ENCODE data around the gene WDR86. TPM values are rescaled to one million over a fixed set of nuclear protein-coding genes. Genes with fewer than 3 reads are reported as not detected.

WDR86 gene
- total and polyA plus RNA-seq, 2 of the 4 experiments (the other 2 are of a cell fraction) = not detected

- POLR2A ChIA-PET (ENCODE audit: unreplicated experiment) = no interaction called here
- 86% methylated on average over 4 of the region's 24 CpGs; no CpG with 5 or more reads in 1 of the 2 experiments for WGBS, 2 experiments (ENCODE audit: extremely low coverage in 2 of 2, insufficient read length in 1 of 2)
- no peak overlapping the region for H3K23ac ChIP-seq (ENCODE audit: low read depth, low read length)
- H3K79me1 ChIP-seq (ENCODE audit: low read depth in 1 of 2, low read length in 2 of 2) = no peaks in the 10 kb centered on the region
- H3K14ac ChIP-seq (replicated peaks; ENCODE audit: low read depth, low read length) = no peak overlapping the region
- CTCF ChIA-PET = no interaction called here
- no peak overlapping the region for H2BK120ac ChIP-seq (ENCODE audit: low read depth, low read length)
- no peak for TF ChIP-seq MXI1 (IDR thresholded peaks at IDR 0.05; ENCODE audit: borderline replicate concordance, low read depth, low read length)
- TF ChIP-seq RAD21 (IDR thresholded peaks at IDR 0.05; ENCODE audit: low read length) = no peak
- TF ChIP-seq POLR2A (IDR thresholded peaks at IDR 0.05; ENCODE audit: low read depth, low read length) = no peak
- TF ChIP-seq, protein P1, sequence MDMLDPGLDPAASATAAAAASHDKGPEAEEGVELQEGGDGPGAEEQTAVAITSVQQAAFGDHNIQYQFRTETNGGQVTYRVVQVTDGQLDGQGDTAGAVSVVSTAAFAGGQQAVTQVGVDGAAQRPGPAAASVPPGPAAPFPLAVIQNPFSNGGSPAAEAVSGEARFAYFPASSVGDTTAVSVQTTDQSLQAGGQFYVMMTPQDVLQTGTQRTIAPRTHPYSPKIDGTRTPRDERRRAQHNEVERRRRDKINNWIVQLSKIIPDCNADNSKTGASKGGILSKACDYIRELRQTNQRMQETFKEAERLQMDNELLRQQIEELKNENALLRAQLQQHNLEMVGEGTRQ (IDR thresholded peaks at IDR 0.05; ENCODE audit: low read depth, low read length) = no peak
- no peak for TF ChIP-seq CHD1 (IDR thresholded peaks at IDR 0.05; ENCODE audit: low read depth, low read length)
- no peak overlapping the region for H3K56ac ChIP-seq (ENCODE audit: extremely low read depth, insufficient read depth, low read length)
- in situ Hi-C loops (cut with MboI; ENCODE audit: low sequenced_read_pairs) (no loop called here), dilution Hi-C loops (cut with HindIII; ENCODE audit: low sequenced_read_pairs, unreplicated experiment) (no loop called here), intact Hi-C loops (cut with micrococcal nuclease) (no loop called here)
- H3K9me3 ChIP-seq (ENCODE audit: control insufficient read depth, insufficient read depth, low read length) = no peaks in the 10 kb centered on the region
- H4K91ac ChIP-seq (ENCODE audit: insufficient read depth, low read depth, low read length) = no peak overlapping the region
- H2BK15ac ChIP-seq (ENCODE audit: low read depth, low read length) = no peak overlapping the region
- no peak overlapping the region for H2AK5ac ChIP-seq (ENCODE audit: low read depth, low read length)
- no TSS peak for BruUV-seq (replicated peaks)
- DNase-seq = no peak
- no peaks in the 10 kb centered on the region for H3K4me1 ChIP-seq (ENCODE audit: control insufficient read depth, insufficient read depth, low read length)
- no peak overlapping the region for H2AFZ ChIP-seq (replicated peaks; ENCODE audit: low read length, poor library complexity)
- no peaks in the 10 kb centered on the region for H3K9me1 ChIP-seq (ENCODE audit: insufficient read depth, low read length)
- no peak overlapping the region for H2BK20ac ChIP-seq (ENCODE audit: low read depth, low read length)
- no peak overlapping the region for H3K4ac ChIP-seq (ENCODE audit: low read depth, low read length)
- no peak overlapping the region for H2AK9ac ChIP-seq (replicated peaks; ENCODE audit: low read depth, low read length, poor library complexity)
- no peak overlapping the region for H3K18ac ChIP-seq (ENCODE audit: low read depth, low read length)
- H3K27ac ChIP-seq (ENCODE audit: insufficient read depth, low read length) = no peak overlapping the region
- no peak overlapping the region for H4K8ac ChIP-seq (ENCODE audit: low read depth in 2 of 2, low read length in 2 of 2)
- no peak overlapping the region for H2BK5ac ChIP-seq (ENCODE audit: low read depth, low read length, poor library complexity, severe bottlenecking)
- H4K20me1 ChIP-seq (ENCODE audit: insufficient read depth, low read length) = no peaks in the 10 kb centered on the region
- no peak for ATAC-seq (ENCODE audit: low read depth)
- no peak overlapping the region for H3K9ac ChIP-seq (ENCODE audit: low read depth, low read length)
- H3K36me3 ChIP-seq (ENCODE audit: control insufficient read depth, insufficient read depth, low read length) = no peaks in the 10 kb centered on the region
- no peak overlapping the region for H4K5ac ChIP-seq (ENCODE audit: low read depth, low read length)
- H3K27me3 ChIP-seq (ENCODE audit: control insufficient read depth, insufficient read depth, low read length) = peaks cover 38% of the 10 kb centered on the region
- H3K4me3 ChIP-seq (ENCODE audit: insufficient read depth, low read depth, low read length) = no peak overlapping the region
- H3K4me2 ChIP-seq (ENCODE audit: low read depth, low read length) = no peak overlapping the region
Measured at GRCh38 chr7:151389768-151390597, 19.9 kb downstream of the WDR86 start.
